IPS DF 6.9 (cell line): ENCODE results near the gene TMEM235.

Experiments
- DNase-seq: peaks from one replicate; pipeline ENCODE4 v3.0.0-alpha.2; 2013; ENCODE audit warnings: low read depth, low spot score
- H3K27ac ChIP-seq: one replicate; pipeline ENCODE4 v1.5.1; 2013; ENCODE audit warnings: low read length, control low read depth
- H3K27me3 ChIP-seq: 2 replicates; pipeline ENCODE4 v1.6.1; 2013; ENCODE audit warnings: mild to moderate bottlenecking, low read length; ENCODE audit not compliant: control insufficient read depth, insufficient read depth
- H3K36me3 ChIP-seq: 2 replicates; pipeline ENCODE4 v1.6.1; 2013; ENCODE audit warnings: low read length; ENCODE audit not compliant: control insufficient read depth, insufficient read depth
- H3K4me1 ChIP-seq: 2 replicates; pipeline ENCODE4 v1.6.1; 2013; ENCODE audit warnings: low read length; ENCODE audit not compliant: control insufficient read depth, insufficient read depth
- H3K4me3 ChIP-seq: 2 replicates; pipeline ENCODE4 v1.5.1; 2013; ENCODE audit warnings: mild to moderate bottlenecking, low read length
- H3K9me3 ChIP-seq: 2 replicates; pipeline ENCODE4 v1.6.1; 2013; ENCODE audit warnings: low read length, inconsistent platforms; ENCODE audit not compliant: control insufficient read depth, insufficient read depth
- WGBS: extraction: QIAGEN DNeasy Blood & Tissue Kit; methylation state at CpG from one replicate; pipeline ENCODE4 v1.1.7; 2013; ENCODE audit warnings: mixed read lengths, missing lambda C conversion rate; ENCODE audit not compliant: insufficient read length, insufficient coverage; 5-methylcytosine and 5-hydroxymethylcytosine counted together

TMEM235 gene

DNA sequence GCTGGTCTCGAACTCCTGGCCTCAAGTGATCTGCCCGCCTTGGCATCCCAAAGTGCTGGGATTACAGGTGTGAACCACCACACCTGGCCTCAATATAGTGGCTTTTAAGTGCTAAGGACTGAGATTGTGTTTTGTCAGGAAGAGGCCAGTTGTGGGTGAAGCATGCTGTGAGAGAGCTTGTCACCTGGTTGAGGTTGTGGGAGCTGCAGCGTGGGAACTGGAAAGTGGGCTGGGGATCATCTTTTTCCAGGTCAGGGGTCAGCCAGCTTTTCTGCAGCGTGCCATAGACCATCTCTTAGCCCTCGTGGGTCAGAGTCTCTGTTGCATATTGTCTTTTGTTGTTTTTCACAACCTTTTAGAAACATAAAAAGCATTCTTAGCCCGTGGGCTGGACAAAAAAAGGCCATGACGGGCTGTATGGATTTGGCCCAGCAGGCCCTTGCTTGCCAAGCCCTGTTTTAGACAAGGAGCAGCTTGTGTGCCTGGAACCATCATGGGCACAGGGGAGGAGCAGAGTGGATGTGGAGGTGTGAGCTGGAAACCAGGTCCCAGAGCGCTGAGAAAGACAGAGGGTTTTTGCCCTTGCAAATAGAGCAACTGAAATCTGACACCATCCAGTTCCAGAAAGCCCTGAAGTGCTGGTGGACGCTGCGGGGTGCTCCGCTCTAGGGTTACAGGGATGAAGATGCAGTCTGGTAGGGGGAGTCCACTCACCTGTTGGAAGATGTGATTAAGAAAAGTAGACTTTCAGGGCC, 11.9 kb upstream of the TMEM235 start:
- peaks cover 19% of the 10 kb centered on the region for H3K36me3 ChIP-seq
- no peak overlapping the region for H3K27ac ChIP-seq
- H3K4me3 ChIP-seq, result no peak overlapping the region
- no peaks in the 10 kb centered on the region for H3K4me1 ChIP-seq
- H3K27me3 ChIP-seq, result no peaks in the 10 kb centered on the region
- WGBS, result no CpG with 5 or more reads among the region's 11 CpGs
- no peak for DNase-seq
- no peaks in the 10 kb centered on the region for H3K9me3 ChIP-seq

DNA sequence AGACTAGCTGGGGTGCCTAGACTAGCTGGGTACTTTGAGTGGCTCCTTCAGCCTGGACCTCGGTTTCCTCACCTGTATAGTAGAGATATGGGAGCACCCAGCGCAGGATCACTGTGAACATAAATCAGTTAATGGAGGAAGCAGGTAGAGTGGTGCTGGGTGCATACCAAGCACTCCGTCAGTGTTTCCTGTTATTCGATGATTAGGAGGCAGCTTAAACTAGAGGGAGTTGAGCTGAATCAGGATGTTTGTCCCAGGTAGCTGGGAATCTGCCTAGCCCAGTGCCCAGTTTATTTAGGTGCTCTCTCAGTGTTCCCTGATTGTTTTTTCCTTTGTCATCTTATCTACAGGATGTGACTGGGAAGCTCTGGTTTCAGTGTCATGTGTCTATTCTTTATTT, 8.4 kb upstream of the TMEM235 start:
- peaks cover 20% of the 10 kb centered on the region for H3K36me3 ChIP-seq
- H3K27ac ChIP-seq, result no peak overlapping the region
- H3K4me1 ChIP-seq, result no peaks in the 10 kb centered on the region
- WGBS, result no CpG with 5 or more reads among the region's 4 CpGs
- no peak overlapping the region for H3K4me3 ChIP-seq
- H3K9me3 ChIP-seq, result no peaks in the 10 kb centered on the region
- H3K27me3 ChIP-seq, result no peaks in the 10 kb centered on the region
- no peak for DNase-seq

DNA sequence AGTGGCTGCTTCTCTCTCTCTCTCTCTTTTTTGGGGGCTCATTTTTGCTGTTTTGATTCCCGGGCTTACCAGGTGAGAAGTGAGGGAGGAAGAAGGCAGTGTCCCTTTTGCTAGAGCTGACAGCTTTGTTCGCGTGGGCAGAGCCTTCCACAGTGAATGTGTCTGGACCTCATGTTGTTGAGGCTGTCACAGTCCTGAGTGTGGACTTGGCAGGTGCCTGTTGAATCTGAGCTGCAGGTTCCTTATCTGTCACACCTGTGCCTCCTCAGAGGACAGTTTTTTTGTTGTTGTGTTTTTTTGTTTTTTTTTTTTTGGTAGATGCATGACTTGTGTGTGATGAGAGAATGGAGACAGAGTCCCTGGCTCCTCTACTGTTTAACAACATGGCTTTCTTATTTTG, 7.7 kb upstream of the TMEM235 start:
- DNase-seq, result no peak
- Histone ChIP-seq H3K4me3 (no peak overlapping the region), H3K36me3 (peaks cover 20% of the 10 kb centered on the region), H3K27ac (no peak overlapping the region), H3K9me3 (no peaks in the 10 kb centered on the region), H3K4me1 (no peaks in the 10 kb centered on the region), H3K27me3 (no peaks in the 10 kb centered on the region)
- no CpG with 5 or more reads among the region's 3 CpGs for WGBS

DNA sequence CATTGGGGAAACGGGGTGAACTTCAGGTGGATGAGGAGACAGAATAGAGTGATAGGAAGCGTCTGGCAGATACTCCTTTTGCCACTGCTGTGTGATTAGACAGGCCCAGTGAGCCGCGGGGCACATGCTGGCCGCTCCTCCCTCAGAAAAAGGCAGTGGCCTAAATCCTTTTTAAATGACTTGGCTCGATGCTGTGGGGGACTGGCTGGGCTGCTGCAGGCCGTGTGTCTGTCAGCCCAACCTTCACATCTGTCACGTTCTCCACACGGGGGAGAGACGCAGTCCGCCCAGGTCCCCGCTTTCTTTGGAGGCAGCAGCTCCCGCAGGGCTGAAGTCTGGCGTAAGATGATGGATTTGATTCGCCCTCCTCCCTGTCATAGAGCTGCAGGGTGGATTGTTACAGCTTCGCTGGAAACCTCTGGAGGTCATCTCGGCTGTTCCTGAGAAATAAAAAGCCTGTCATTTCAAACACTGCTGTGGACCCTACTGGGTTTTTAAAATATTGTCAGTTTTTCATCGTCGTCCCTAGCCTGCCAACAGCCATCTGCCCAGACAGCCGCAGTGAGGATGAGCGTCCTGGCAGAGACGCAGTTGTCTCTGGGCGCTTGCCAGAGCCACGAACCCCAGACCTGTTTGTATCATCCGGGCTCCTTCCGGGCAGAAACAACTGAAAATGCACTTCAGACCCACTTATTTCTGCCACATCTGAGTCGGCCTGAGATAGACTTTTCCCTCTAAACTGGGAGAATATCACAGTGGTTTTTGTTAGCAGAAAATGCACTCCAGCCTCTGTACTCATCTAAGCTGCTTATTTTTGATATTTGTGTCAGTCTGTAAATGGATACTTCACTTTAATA, 7.0 kb upstream of the TMEM235 start:
- no peaks in the 10 kb centered on the region for H3K9me3 ChIP-seq
- no peak overlapping the region for H3K4me3 ChIP-seq
- H3K27ac ChIP-seq, result no peak overlapping the region
- no peaks in the 10 kb centered on the region for H3K27me3 ChIP-seq
- H3K36me3 ChIP-seq, result peaks cover 20% of the 10 kb centered on the region
- no CpG with 5 or more reads among the region's 27 CpGs for WGBS
- H3K4me1 ChIP-seq, result no peaks in the 10 kb centered on the region
- no peak for DNase-seq

DNA sequence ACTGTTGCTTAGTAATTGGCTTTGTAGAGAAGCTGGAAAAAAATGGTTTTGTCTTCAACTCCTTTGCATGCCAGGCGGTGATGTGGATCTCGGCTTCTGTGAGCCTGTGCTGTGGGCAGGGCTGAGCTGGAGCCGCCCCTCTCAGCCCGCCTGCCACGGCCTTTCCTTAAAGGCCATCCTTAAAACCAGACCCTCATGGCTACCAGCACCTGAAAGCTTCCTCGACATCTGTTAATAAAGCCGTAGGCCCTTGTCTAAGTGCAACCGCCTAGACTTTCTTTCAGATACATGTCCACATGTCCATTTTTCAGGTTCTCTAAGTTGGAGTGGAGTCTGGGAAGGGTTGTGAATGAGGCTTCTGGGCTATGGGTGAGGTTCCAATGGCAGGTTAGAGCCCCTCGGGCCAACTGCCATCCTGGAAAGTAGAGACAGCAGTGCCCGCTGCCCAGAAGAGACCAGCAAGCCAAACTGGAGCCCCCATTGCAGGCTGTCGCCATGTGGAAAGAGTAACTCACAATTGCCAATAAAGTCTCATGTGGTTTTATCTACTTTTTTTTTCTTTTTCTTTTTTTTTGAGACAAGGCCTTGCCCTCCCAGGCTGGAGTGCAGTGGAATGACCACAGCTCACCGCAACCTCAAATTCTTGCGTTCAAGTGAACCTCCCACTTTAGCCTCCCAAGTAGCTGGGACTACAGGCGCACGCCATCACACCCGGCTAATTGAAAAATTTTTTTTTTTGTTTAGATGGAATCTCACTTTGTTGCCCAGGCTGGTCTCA, 6.2 kb upstream of the TMEM235 start:
- no peak overlapping the region for H3K27ac ChIP-seq

DNA sequence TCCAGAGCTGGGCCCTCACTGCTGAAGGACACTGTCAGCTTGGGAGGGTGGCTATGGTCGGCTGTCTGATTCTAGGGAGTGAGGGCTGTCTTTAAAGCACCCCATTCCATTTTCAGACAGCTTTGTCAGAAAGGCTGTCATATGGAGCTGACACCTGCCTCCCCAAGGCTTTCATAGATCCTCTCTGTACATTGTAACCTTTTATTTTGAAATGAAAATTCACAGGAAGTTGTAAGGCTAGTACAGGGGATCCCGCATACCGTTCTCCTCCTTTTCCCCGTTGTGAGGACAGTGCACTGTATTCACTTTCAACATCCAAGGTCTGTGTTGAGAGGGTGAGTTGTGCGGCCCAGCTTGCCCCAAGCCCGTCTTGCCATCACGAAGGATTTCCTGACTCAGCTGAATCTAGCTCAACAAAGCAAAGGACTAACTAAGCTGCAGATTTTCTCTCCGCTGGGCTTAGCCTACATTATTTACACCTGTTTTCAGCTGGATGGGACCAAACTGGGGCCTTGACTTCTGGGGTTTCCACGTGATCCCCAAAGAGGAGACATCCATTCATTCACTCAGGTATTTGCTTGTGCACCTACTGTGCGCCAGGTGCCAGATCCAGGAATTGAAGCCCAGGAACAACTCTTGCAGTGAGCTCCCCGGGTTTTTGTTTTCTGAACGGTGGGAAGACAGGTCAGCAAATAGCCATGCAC, 5.2 kb upstream of the TMEM235 start:
- Histone ChIP-seq H3K4me3 (no peak overlapping the region), H3K4me1 (no peaks in the 10 kb centered on the region), H3K27ac (no peak overlapping the region), H3K36me3 (peaks cover 16% of the 10 kb centered on the region), H3K9me3 (no peaks in the 10 kb centered on the region), H3K27me3 (no peaks in the 10 kb centered on the region; the same call in 1 of the 2 replicates)
- no CpG with 5 or more reads among the region's 12 CpGs for WGBS
- no peak for DNase-seq

More for the DNA sequence above, 6.2 kb upstream of the TMEM235 start:
- Histone ChIP-seq H3K27me3 (no peaks in the 10 kb centered on the region), H3K4me3 (no peak overlapping the region), H3K36me3 (peaks cover 20% of the 10 kb centered on the region), H3K9me3 (no peaks in the 10 kb centered on the region), H3K4me1 (no peaks in the 10 kb centered on the region)
- DNase-seq, result no peak
- WGBS, result no CpG with 5 or more reads among the region's 16 CpGs

DNA sequence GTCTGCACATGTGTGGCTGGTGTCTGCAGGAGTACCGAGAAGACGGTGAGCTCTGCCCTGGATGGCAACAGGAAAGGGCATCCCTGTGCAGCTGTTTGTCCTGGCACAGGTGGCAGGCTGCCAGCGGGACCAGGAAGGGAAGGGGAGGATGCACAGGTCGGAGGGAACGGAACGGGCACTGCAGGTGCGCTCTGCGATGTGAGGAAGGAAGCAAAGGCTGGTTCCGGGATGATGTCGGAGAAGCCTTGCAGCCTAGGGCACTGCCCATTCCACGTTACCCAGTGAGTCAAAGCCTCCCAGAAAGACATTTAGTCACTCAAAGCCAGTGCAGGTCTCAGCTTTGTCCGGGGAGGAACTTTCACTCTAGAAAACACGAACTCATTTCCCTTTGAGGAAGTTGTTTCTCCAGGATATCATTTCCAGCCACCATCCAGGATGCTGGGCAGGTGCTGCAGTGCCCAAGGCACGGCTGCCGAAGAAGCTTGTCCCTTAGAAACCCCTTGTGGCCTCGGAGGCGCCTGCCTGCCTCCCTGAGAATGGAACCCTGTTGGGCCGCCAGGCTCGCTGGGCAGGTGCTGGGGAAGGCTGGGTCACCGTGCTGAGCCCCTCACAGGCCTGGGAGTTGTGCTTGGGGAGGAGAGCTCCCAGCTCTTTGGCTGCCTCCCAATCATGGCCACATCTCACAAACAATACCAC, 4.5 kb upstream of the TMEM235 start:
- Histone ChIP-seq H3K27me3 (no peaks in the 10 kb centered on the region; the same call in 1 of the 2 replicates), H3K4me1 (no peaks in the 10 kb centered on the region), H3K36me3 (peaks cover 16% of the 10 kb centered on the region), H3K27ac (no peak overlapping the region), H3K4me3 (no peak overlapping the region), H3K9me3 (no peaks in the 10 kb centered on the region)
- WGBS, result no CpG with 5 or more reads among the region's 20 CpGs
- DNase-seq, result no peak

DNA sequence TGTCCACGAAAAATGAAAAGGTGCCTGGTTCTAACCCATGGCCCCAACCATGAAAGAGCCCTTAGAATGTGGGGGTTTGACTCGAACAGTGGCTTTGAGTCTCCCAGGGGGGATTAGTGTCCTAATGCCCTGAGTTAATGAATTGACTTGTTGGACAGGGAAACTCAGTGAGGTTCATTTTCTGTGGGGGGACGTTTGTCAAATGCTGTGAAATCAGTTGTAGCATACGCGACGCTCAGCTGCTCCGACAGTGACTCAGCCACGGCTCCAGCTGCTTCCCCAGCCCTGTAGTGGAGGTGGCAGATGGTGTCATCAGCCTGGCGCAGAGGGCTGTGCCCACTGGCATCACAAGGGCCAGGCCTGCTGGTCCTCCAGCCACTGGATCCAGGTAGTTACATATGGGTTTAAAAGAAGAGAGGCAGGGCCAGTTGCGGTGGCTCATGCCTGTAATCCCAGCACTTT, 3.9 kb upstream of the TMEM235 start:
- Histone ChIP-seq H3K27ac (no peak overlapping the region), H3K4me1 (no peaks in the 10 kb centered on the region; the same call in 1 of the 2 replicates), H3K36me3 (peaks cover 16% of the 10 kb centered on the region), H3K27me3 (no peaks in the 10 kb centered on the region; the same call in 1 of the 2 replicates), H3K9me3 (no peaks in the 10 kb centered on the region), H3K4me3 (no peak overlapping the region)
- no peak for DNase-seq
- WGBS, result no CpG with 5 or more reads among the region's 10 CpGs

DNA sequence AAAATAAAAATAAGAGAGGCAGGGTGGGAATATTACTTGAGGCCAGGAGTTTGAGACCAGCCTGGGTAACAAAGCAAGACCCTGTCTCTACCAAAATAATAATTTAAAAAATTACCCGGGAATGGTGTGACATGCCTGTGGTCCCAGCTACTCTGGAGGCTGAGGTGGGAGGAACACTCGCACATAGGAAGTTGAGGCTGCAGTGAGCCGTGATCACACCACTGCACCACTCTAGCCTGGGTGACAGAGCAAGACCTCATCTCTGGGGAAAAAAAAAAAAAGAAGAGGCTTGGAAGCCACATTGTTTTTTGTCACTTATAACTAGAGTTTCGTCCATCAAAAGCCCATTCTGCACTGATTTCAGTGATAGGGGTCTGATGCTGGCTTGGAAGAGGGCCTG, 3.3 kb upstream of the TMEM235 start:
- H3K4me1 ChIP-seq, result no peaks in the 10 kb centered on the region; the same call in 1 of the 2 replicates
- no CpG with 5 or more reads among the region's 4 CpGs for WGBS
- H3K36me3 ChIP-seq, result peaks cover 17% of the 10 kb centered on the region
- H3K27ac ChIP-seq, result no peak overlapping the region
- no peaks in the 10 kb centered on the region for H3K9me3 ChIP-seq
- DNase-seq, result no peak
- peaks cover 2% of the 10 kb centered on the region; the same call in 1 of the 2 replicates for H3K27me3 ChIP-seq
- H3K4me3 ChIP-seq, result no peak overlapping the region
